ENCODE data around the gene COG7.

Gene COG7

DNA sequence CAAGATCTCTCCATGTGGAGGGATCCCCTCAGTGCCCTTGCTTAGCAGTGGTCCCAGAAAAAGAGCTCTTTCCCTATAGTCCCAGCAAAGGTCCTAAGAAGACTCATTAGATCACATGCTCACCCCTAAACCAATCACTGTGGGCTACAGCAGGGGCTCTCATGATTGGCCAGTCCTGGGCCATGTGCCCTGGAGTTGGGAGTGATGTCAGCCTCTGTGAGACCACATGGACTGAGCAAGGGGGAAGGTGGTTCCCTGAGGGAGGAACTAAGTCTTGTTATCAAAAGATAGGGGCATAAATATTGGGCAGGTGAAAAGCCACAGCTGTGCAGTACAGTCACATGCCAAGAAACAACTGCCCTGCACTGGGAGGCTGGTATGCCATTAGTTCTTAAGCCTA, 99.5 kb downstream of the COG7 start:
- Histone ChIP-seq H3K4me3 (ENCODE audit: low read length) (no peak overlapping the region), H3K27me3 (ENCODE audit: low read depth, low read length) (no peaks in the 10 kb centered on the region), H3K4me2 (ENCODE audit: low read length) (no peak overlapping the region), H3K9me3 (ENCODE audit: insufficient read depth, low read length) (no peaks in the 10 kb centered on the region), H3K9ac (ENCODE audit: low read length) (no peak overlapping the region), H3K4me1 (ENCODE audit: low read length) (peaks cover 25% of the 10 kb centered on the region), H3K27ac (ENCODE audit: low read length) (no peak overlapping the region), H3K36me3 (replicated peaks; ENCODE audit: low read depth, low read length) (no peaks in the 10 kb centered on the region), H3K79me2 (ENCODE audit: low read length) (no peaks in the 10 kb centered on the region), H2AFZ (ENCODE audit: low read depth, low read length) (no peak overlapping the region; the same call in 1 of the 2 replicates), H4K20me1 (ENCODE audit: insufficient read depth, low read length) (no peaks in the 10 kb centered on the region)
- TF ChIP-seq EZH2phosphoT487 (IDR thresholded peaks at IDR 0.05; ENCODE audit: low read depth) = no peak
- TF ChIP-seq, protein P1, sequence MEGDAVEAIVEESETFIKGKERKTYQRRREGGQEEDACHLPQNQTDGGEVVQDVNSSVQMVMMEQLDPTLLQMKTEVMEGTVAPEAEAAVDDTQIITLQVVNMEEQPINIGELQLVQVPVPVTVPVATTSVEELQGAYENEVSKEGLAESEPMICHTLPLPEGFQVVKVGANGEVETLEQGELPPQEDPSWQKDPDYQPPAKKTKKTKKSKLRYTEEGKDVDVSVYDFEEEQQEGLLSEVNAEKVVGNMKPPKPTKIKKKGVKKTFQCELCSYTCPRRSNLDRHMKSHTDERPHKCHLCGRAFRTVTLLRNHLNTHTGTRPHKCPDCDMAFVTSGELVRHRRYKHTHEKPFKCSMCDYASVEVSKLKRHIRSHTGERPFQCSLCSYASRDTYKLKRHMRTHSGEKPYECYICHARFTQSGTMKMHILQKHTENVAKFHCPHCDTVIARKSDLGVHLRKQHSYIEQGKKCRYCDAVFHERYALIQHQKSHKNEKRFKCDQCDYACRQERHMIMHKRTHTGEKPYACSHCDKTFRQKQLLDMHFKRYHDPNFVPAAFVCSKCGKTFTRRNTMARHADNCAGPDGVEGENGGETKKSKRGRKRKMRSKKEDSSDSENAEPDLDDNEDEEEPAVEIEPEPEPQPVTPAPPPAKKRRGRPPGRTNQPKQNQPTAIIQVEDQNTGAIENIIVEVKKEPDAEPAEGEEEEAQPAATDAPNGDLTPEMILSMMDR (IDR thresholded peaks at IDR 0.05; ENCODE audit: low read depth, low read length) = no peak

DNA sequence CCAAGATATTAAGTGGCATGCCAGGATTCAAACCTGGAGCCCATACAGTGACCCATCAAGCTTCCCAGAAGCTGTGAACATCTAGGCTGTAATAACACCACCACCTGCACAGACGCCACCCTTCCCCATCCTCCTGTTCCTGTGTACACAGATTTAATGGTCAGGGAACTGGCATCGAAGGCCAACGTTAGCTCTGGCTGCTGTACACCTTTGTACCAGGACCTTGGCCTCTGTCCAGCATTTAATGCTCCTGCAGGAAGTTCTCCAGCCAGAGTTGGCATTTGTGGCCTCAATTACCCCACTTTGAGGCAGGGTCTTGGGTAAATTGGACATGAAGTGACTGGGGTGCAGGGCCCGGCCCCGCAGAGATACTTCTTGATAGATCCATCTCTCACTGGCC, 101.6 kb downstream of the COG7 start:
- Histone ChIP-seq H3K9ac (ENCODE audit: low read length) (no peak overlapping the region), H3K4me2 (ENCODE audit: low read length) (no peak overlapping the region), H3K36me3 (replicated peaks; ENCODE audit: low read depth, low read length) (no peaks in the 10 kb centered on the region), H3K27ac (ENCODE audit: low read length) (no peak overlapping the region), H3K27me3 (ENCODE audit: low read depth, low read length) (no peaks in the 10 kb centered on the region), H3K4me3 (ENCODE audit: low read length) (no peak overlapping the region), H3K79me2 (ENCODE audit: low read length) (no peaks in the 10 kb centered on the region), H4K20me1 (ENCODE audit: insufficient read depth, low read length) (no peaks in the 10 kb centered on the region), H3K9me3 (ENCODE audit: insufficient read depth, low read length) (no peaks in the 10 kb centered on the region), H3K4me1 (ENCODE audit: low read length) (peaks cover 25% of the 10 kb centered on the region), H2AFZ (ENCODE audit: low read depth, low read length) (no peak overlapping the region)
- TF ChIP-seq, protein P1 (IDR thresholded peaks at IDR 0.05; ENCODE audit: low read depth, low read length) = no peak
- TF ChIP-seq EZH2phosphoT487 (IDR thresholded peaks at IDR 0.05; ENCODE audit: low read depth) = no peak

DNA sequence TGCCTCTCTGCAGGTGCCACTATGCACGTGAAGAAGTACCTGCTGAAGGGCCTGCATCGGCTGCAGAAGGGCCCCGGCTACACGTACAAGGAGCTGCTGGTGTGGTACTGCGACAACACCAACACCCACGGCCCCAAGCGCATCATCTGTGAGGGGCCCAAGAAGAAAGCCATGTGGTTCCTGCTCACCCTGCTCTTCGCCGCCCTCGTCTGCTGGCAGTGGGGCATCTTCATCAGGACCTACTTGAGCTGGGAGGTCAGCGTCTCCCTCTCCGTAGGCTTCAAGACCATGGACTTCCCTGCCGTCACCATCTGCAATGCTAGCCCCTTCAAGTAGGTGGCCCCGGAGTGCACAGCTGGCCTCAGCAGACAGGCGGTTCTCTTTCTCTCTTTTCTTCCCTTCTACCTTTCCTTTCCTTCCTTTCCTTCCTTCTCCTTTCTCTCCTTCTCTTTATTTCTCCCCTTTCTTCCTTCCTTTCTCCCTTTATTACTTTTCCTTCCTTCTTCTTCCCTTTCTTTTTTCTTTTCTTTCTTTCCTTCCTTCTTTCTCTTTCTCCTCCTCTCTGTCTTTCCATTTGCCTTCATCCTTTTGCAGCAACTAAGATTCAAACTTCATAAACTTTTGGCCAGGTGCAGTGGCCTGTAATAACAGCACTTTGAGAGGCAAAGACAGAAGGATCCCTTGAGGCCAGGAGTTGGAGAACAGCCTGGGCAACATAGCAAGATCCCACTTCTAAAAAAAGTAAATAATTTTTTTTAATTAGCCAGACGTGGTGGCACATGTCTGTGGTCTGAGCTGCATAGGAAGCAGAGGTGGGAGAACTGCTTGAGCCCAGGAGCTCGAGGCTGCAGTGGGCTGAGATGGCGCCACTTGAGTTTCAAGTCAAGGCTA, 104.2 kb downstream of the COG7 start:
- no peaks in the 10 kb centered on the region for H3K9me3 ChIP-seq (ENCODE audit: insufficient read depth, low read length)
- no peak for TF ChIP-seq EZH2phosphoT487 (IDR thresholded peaks at IDR 0.05; ENCODE audit: low read depth)
- TF ChIP-seq, protein P1 (IDR thresholded peaks at IDR 0.05; ENCODE audit: low read depth, low read length) = no peak; the same call in 1 of the 2 replicates
- H3K36me3 ChIP-seq (replicated peaks; ENCODE audit: low read depth, low read length) = no peaks in the 10 kb centered on the region
- H3K4me1 ChIP-seq (ENCODE audit: low read length) = peaks cover 25% of the 10 kb centered on the region
- no peak overlapping the region for H3K4me3 ChIP-seq (ENCODE audit: low read length)
- no peak overlapping the region for H2AFZ ChIP-seq (ENCODE audit: low read depth, low read length)
- H4K20me1 ChIP-seq (ENCODE audit: insufficient read depth, low read length) = no peaks in the 10 kb centered on the region
- H3K79me2 ChIP-seq (ENCODE audit: low read length) = no peaks in the 10 kb centered on the region
- no peaks in the 10 kb centered on the region for H3K27me3 ChIP-seq (ENCODE audit: low read depth, low read length)
- no peak overlapping the region for H3K9ac ChIP-seq (ENCODE audit: low read length)
- no peak overlapping the region for H3K4me2 ChIP-seq (ENCODE audit: low read length)
- H3K27ac ChIP-seq (ENCODE audit: low read length) = no peak overlapping the region

DNA sequence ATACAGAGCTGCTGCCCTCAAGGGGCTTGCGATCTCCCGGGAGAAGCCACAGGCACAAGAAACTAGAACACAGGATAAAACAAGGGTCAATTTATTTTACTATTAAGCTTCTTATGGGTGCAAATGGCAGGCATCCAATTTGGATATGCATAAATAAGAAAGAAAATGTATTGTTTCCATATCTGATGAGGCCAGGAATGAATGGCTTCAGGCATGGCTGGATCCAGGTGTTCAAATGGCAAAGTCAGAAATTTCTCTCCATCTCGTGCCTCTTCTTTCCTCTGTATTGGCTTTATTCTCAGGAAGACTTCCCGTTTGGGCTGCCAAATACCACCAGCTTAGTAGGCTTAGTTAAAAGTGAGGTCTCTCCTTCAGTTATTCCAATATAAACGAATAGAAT, 107.8 kb downstream of the COG7 start:
- no peaks in the 10 kb centered on the region for H3K79me2 ChIP-seq (ENCODE audit: low read length)
- no peak overlapping the region for H3K9ac ChIP-seq (ENCODE audit: low read length)
- H3K4me2 ChIP-seq (ENCODE audit: low read length) = no peak overlapping the region

More for the DNA sequence above, 107.8 kb downstream of the COG7 start:
- TF ChIP-seq, protein P1 (IDR thresholded peaks at IDR 0.05; ENCODE audit: low read depth, low read length) = no peak
- no peak for TF ChIP-seq EZH2phosphoT487 (IDR thresholded peaks at IDR 0.05; ENCODE audit: low read depth)
- no peaks in the 10 kb centered on the region for H4K20me1 ChIP-seq (ENCODE audit: insufficient read depth, low read length)
- no peak overlapping the region for H2AFZ ChIP-seq (ENCODE audit: low read depth, low read length)
- no peak overlapping the region for H3K27ac ChIP-seq (ENCODE audit: low read length)
- no peaks in the 10 kb centered on the region for H3K9me3 ChIP-seq (ENCODE audit: insufficient read depth, low read length)
- no peaks in the 10 kb centered on the region for H3K27me3 ChIP-seq (ENCODE audit: low read depth, low read length)
- H3K4me1 ChIP-seq (ENCODE audit: low read length) = peaks cover 24% of the 10 kb centered on the region
- no peaks in the 10 kb centered on the region for H3K36me3 ChIP-seq (replicated peaks; ENCODE audit: low read depth, low read length)
- no peak overlapping the region for H3K4me3 ChIP-seq (ENCODE audit: low read length)
